HUES64 (cell line): ENCODE results near the gene DMPK.
A peak's percentile ranks its signal among the peaks of the same experiment; 100 is the strongest.

ENCODE experiments used
- H3K27ac ChIP-seq: 2 replicates; pipeline ENCODE4 v1.7.0; 2013; ENCODE audit warnings: low read depth, low read length, inconsistent platforms
- H3K27me3 ChIP-seq: 2 replicates; pipeline ENCODE4 v1.6.1; 2013; ENCODE audit warnings: mild to moderate bottlenecking, low read length; ENCODE audit not compliant: insufficient read depth
- H3K36me3 ChIP-seq: 2 replicates; pipeline ENCODE4 v1.6.1; 2013; ENCODE audit warnings: mild to moderate bottlenecking, low read length; ENCODE audit not compliant: insufficient read depth
- H3K4me1 ChIP-seq: 2 replicates; pipeline ENCODE4 v1.6.1; 2013; ENCODE audit warnings: mild to moderate bottlenecking, low read length, moderate library complexity; ENCODE audit not compliant: insufficient read depth
- H3K4me3 ChIP-seq: 2 replicates; pipeline ENCODE4 v1.5.1; 2013; ENCODE audit warnings: mild to moderate bottlenecking, low read length, moderate library complexity
- H3K9ac ChIP-seq: 2 replicates; pipeline ENCODE4 v1.6.1; 2013; ENCODE audit warnings: mild to moderate bottlenecking, low read depth, low read length
- H3K9me3 ChIP-seq: 2 replicates; pipeline ENCODE4 v1.6.1; 2013; ENCODE audit warnings: low read depth, low read length; ENCODE audit not compliant: insufficient read depth
- WGBS: fragments of 150-250, 120-280 bp; methylation state at CpG from one replicate; pipeline ENCODE4 v1.1.7; 2013; ENCODE audit warnings: missing lambda C conversion rate; 5-methylcytosine and 5-hydroxymethylcytosine counted together

Gene DMPK

DNA sequence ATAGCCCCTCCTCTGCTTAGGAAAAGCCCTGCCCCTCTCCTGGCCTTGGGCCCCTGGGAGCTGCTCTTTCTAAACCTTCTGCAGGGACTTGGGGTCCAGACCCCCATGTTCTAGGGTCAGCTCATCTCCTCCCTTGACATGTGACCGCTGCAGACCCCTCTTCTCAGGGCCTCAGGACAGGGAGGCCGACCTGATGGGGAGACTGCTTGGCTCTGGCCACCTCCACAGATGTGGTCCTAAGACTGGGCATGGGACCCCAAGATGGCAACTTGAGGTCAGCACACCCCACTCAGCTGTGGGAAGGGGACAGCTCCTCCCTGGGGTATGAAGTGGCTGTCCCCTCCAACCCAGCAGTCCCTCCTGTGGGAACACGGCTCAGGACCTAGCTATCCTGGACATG is 9.4 kb downstream of the DMPK start:
- H3K9me3 ChIP-seq, result no peaks in the 10 kb centered on the region
- H3K27me3 ChIP-seq, result no peaks in the 10 kb centered on the region
- no peak overlapping the region for H3K9ac ChIP-seq
- H3K4me3 ChIP-seq, result no peak overlapping the region
- H3K27ac ChIP-seq, result no peak overlapping the region
- WGBS, result 94% methylated on average over 3 of the region's 3 CpGs
- no peaks in the 10 kb centered on the region for H3K4me1 ChIP-seq
- H3K36me3 ChIP-seq, result peaks cover 16% of the 10 kb centered on the region

DNA sequence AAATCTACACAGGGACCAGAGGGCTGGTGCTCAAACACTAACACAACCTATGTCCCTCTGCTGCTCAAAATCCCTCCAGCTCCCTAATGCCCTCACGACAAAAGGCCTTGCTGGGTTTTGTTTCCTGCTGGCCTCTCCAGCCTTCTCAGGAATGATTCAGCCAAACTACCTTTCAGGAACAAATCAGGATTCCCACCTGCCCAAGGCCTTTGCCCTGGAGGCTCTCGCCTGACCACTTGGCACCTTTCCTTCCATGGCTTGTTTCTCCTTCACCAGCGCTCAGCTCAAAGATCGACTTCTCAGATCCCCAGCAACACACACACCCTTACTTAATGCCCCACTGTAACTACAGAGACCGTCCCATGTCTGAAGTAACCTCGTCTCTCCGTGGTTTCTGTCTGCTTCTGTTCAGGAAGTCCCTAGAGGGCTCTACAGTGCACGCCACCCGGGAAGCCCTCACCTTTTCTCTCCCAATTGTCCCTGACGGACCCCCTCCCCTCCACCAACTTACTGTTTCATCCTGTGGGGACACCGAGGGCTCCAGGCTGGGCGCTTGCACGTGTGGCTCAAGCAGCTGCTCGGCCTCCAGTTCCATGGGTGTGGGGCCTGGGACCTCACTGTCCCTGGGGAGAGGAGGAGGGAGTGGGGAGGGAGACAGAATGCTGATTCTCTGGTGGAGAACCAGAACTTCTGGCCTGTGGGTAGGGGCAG is 10.0 kb downstream of the DMPK start:
- Histone ChIP-seq H3K27ac (no peak overlapping the region), H3K9ac (no peak overlapping the region), H3K27me3 (no peaks in the 10 kb centered on the region), H3K9me3 (no peaks in the 10 kb centered on the region), H3K36me3 (peaks cover 9% of the 10 kb centered on the region), H3K4me3 (no peak overlapping the region), H3K4me1 (no peaks in the 10 kb centered on the region)
- WGBS, result 78% methylated on average over 14 of the region's 14 CpGs

DNA sequence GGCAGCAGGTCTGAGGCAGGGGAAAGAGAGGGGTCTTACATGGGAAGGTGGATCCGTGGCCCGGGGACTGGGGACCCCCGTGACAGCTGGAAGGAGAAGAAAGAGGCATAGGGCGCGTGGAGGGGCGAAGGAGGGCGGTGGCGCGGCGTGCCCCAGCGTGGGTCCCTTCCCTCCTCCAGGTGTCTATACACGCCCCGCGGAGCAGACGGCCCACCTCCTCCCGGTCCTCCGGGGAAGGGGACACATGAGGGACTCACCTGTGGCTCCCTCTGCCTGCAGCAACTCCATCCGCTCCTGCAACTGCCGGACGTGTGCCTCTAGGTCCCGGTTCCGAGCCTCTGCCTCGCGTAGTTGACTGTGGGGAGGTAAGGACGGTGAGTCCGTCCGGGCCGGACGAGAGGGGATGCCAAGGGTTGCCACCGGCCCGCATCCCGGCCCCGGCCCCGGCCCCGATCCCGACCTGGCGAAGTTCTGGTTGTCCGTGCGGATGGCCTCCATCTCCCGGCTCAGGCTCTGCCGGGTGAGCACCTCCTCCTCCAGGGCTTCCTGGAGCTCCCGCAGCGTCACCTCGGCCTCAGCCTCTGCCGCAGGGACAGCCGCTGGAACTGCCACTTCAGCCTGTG is 10.9 kb downstream of the DMPK start:
- Histone ChIP-seq H3K4me3 (peak overlapping the region; percentile 83), H3K4me1 (0 out of 2 replicates have a peak, but pooled peaks cover 8% of the 10 kb centered on the region), H3K36me3 (peaks cover under 1% of the 10 kb centered on the region; the same call in 1 of the 2 replicates), H3K27me3 (no peaks in the 10 kb centered on the region), H3K27ac (no peak overlapping the region), H3K9ac (peak overlapping the region; percentile 60), H3K9me3 (no peaks in the 10 kb centered on the region)
- WGBS, result 49% methylated on average over 46 of the region's 46 CpGs

DNA sequence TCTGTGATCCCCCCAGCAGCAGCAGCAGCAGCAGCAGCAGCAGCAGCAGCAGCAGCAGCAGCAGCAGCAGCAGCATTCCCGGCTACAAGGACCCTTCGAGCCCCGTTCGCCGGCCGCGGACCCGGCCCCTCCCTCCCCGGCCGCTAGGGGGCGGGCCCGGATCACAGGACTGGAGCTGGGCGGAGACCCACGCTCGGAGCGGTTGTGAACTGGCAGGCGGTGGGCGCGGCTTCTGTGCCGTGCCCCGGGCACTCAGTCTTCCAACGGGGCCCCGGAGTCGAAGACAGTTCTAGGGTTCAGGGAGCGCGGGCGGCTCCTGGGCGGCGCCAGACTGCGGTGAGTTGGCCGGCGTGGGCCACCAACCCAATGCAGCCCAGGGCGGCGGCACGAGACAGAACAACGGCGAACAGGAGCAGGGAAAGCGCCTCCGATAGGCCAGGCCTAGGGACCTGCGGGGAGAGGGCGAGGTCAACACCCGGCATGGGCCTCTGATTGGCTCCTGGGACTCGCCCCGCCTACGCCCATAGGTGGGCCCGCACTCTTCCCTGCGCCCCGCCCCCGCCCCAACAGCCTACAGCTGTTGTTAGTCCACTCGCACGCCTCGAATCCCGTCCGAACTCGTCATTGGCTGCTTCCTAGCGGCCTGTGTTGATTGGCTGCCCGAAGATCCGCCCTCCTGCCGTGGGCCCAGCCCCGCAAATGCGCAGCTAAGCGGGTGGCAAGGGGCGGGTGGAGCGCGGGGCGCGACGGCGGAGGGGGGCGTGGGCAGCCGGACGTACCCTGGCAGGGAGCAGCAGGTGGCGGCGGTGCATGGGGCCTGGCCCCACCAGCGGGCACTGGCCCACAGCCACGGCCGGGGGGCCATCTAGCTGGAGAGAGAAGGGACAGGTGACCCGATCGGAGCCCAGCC is 11.8 kb downstream of the DMPK start:
- Histone ChIP-seq H3K9ac (peak overlapping the region; percentile 88), H3K36me3 (no peaks in the 10 kb centered on the region; the same call in 1 of the 2 replicates), H3K4me1 (0 out of 2 replicates have a peak, but pooled peaks cover 8% of the 10 kb centered on the region), H3K4me3 (peak overlapping the region; percentile 83), H3K27ac (peak overlapping the region; percentile 98), H3K27me3 (no peaks in the 10 kb centered on the region), H3K9me3 (no peaks in the 10 kb centered on the region)
- WGBS, result under 1% methylated on average over 79 of the region's 79 CpGs

DNA sequence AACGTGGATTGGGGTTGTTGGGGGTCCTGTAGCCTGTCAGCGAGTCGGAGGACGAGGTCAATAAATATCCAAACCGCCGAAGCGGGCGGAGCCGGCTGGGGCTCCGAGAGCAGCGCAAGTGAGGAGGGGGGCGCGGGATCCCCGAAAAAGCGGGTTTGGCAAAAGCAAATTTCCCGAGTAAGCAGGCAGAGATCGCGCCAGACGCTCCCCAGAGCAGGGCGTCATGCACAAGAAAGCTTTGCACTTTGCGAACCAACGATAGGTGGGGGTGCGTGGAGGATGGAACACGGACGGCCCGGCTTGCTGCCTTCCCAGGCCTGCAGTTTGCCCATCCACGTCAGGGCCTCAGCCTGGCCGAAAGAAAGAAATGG is 12.5 kb downstream of the DMPK start:
- H3K4me1 ChIP-seq, result peaks cover 14% of the 10 kb centered on the region
- WGBS, result 1% methylated on average over 28 of the region's 28 CpGs
- no peaks in the 10 kb centered on the region; the same call in 1 of the 2 replicates for H3K36me3 ChIP-seq
- no peaks in the 10 kb centered on the region for H3K9me3 ChIP-seq
- no peaks in the 10 kb centered on the region for H3K27me3 ChIP-seq
- H3K27ac ChIP-seq, result peak overlapping the region; percentile 98
- peak overlapping the region; percentile 88 for H3K9ac ChIP-seq
- H3K4me3 ChIP-seq, result peak overlapping the region; percentile 83

DNA sequence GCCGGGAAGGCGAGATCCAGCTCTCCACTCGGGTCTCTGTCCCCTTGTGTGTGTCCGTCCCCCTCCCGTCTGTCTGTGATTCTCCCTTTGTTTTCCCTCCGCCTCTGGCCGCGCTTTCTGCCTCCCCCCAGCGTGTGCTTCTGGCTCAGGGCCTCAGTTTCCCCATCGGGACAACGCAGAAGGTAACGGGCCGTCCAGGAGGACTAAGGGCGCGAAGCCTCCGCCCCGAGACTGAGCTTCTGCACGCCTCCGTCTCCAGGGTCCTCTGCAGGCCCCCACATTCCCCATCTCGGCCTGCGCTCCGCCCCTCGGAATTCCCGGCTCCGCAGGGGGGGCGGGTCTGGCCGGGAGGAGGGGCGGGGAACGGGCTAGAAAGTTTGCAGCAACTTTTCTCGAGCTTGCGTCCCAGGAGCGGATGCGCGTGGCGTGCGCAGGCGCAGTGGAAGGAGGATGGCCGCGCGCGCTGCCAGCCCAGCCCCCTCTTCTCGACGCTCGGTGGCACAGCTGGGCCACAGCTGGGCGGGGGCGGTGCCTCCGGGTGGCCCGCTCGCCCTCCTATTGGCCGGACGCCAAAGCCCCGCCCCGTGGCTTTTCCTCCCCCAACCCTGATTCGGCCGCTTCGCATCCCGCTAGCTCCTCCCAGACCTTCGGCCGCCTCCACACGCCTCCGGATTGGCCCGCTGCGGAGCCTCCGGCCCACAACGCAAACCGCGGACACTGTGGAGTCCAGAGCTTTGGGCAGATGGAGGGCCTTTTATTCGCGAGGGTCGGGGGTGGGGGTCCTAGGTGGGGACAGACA is 13.1 kb downstream of the DMPK start, which contains the start of gene SIX5:
Gene SIX5, minus strand, starts transcription at position 269 of the 799 bp plus-strand sequence. CDS start 408 bp downstream, outside the sequence.
- H3K27me3 ChIP-seq, result no peaks in the 10 kb centered on the region
- peaks cover 20% of the 10 kb centered on the region for H3K4me1 ChIP-seq
- no peaks in the 10 kb centered on the region; the same call in 1 of the 2 replicates for H3K36me3 ChIP-seq
- H3K9ac ChIP-seq, result peak within 1 kb of the TSS; percentile 95
- peak within 1 kb of the TSS; percentile 85 for H3K4me3 ChIP-seq
- WGBS, result under 1% methylated on average over 70 of the region's 70 CpGs
- H3K27ac ChIP-seq, result peak within 1 kb of the TSS; percentile 98
- H3K9me3 ChIP-seq, result no peaks in the 10 kb centered on the region

DNA sequence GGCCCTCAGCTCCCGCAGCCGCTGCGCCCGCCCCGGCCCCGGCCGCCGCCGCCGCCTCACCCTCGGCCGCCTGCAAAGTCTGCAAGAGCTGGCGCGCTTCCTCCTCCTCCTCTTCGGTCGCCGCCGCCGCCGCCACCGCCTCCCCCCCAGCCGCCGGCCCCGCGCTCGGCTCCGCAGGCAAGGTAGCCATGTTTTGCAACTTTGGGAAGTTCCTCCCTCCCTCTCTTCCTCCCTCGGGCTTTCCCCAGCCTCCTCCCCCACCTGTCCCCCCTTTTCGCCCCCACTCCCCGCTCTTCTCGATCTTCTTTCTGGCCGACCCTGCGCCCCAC is 13.7 kb downstream of the DMPK start:
- peaks cover 26% of the 10 kb centered on the region for H3K4me1 ChIP-seq

DNA sequence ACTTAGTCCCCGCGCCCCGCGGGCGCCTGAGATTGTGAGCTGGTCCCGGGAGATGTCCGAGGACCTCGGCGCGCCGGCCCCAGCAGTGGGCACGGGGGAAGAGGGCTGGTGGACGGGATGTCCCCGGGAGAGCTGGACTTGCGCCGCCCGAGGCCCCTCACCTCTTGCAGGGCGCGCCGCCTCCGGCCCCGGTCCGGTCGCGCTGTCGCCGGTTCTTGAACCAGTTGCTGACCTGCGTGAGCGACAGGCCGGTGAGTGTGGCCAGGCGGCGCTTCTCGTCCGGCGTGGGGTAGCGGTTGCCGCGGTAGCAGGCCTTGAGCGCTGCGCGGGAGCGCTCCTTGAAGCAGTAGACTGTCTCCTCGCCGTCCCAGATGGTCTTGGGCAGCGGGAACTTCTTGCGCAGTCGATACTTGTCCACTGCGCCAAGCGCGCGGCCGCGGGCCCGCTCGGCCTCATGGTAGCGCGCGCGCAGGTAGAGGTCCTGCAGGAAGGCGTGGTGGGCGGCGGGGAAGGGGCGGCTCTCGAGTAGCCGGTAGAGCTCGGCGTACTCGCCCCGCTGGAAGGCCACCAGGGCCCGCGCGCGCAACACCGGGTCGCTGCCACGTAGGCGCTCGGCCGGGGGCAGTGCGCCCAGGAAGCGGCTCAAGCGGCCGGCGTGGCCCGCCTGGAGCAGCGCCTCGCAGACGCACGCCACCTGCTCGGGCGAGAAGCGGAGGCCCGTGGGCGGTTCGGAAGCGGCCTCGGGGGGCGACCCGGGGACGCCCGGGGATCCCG is 14.2 kb downstream of the DMPK start:
- Histone ChIP-seq H3K36me3 (no peaks in the 10 kb centered on the region), H3K9ac (peak overlapping the region; percentile 95), H3K27me3 (no peaks in the 10 kb centered on the region), H3K27ac (peak overlapping the region; percentile 98; the same call in 1 of the 2 replicates), H3K9me3 (no peaks in the 10 kb centered on the region), H3K4me3 (peak overlapping the region; percentile 85), H3K4me1 (peaks cover 26% of the 10 kb centered on the region)
- WGBS, result under 1% methylated on average over 102 of the region's 102 CpGs

More for the DNA sequence above, 13.7 kb downstream of the DMPK start:
- Histone ChIP-seq H3K27me3 (no peaks in the 10 kb centered on the region), H3K27ac (peak overlapping the region; percentile 98), H3K36me3 (no peaks in the 10 kb centered on the region; the same call in 1 of the 2 replicates), H3K9me3 (no peaks in the 10 kb centered on the region), H3K9ac (peak overlapping the region; percentile 95), H3K4me3 (peak overlapping the region; percentile 85)
- WGBS, result 0% methylated on average over 33 of the region's 33 CpGs

DNA sequence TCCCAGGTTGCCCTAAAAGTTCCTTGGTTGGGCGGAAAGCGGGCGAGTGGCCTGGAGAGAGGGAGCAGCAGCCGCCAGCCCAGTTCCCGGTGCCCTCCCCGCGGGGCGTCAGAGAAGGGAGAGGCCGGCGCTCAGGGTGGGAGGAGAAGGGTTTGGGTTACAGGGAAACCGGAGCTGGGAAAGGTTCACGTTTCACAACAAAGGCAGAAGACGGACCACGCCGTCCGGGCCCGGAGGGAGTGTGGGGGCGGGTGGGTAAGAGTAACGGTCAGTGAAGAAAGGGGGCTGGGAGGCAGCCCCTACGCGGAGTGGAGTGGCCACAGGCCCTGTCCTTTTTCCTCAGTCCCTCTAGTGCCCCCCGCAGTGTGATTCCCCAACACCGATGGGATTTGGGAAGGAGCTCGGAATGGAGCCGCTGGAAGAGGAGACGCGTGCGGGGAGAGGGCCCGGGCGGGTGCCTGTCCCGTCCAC is 14.8 kb downstream of the DMPK start:
- Histone ChIP-seq H3K27ac (peak overlapping the region; percentile 98; the same call in 1 of the 2 replicates), H3K4me1 (peaks cover 26% of the 10 kb centered on the region), H3K36me3 (no peaks in the 10 kb centered on the region), H3K4me3 (peak overlapping the region; percentile 85), H3K9me3 (no peaks in the 10 kb centered on the region), H3K9ac (peak overlapping the region; percentile 95), H3K27me3 (no peaks in the 10 kb centered on the region; the same call in 1 of the 2 replicates)
- WGBS, result under 1% methylated on average over 31 of the region's 31 CpGs
